HEK293T (cell line): ENCODE measurements around the gene DLG1.

Source experiments
- CTCF ChIA-PET: fragments of 350-600 bp; formaldehyde crosslinking; extraction: SDS; loops from one replicate; lab custom pipeline; 2021; ENCODE audit warnings: antibody characterized with exemption, inconsistent platforms; lab: Yijun Ruan, JAX
- POLR2A ChIA-PET: fragments of 350-600 bp; formaldehyde crosslinking; extraction: SDS; loops from one replicate; lab custom pipeline; 2020; ENCODE audit warnings: antibody characterized with exemption, inconsistent platforms; lab: Yijun Ruan, JAX
- DNase-seq: peaks from one replicate; pipeline ENCODE4 v3.0.0; 2012; ENCODE audit warnings: mixed read lengths; ENCODE audit errors: extremely low spot score
- ARNT ChIP-seq: fragments of 450-650 bp; IDR thresholded peaks from 2 replicates; pipeline ENCODE4 v1.6.1; 2017; ENCODE audit warnings: mild to moderate bottlenecking
- BHLHE40 ChIP-seq: fragments of 450-650 bp; IDR thresholded peaks from 2 replicates; pipeline ENCODE4 v1.6.1; 2016; ENCODE audit warnings: mild to moderate bottlenecking, moderate library complexity, borderline replicate concordance
- CTBP1 ChIP-seq: fragments of 450-650 bp; IDR thresholded peaks from 2 replicates; pipeline ENCODE4 v1.6.1; 2016; ENCODE audit warnings: borderline replicate concordance
- ELF4 ChIP-seq: fragments of 450-650 bp; IDR thresholded peaks from 2 replicates; pipeline ENCODE4 v1.6.1; 2017; ENCODE audit warnings: antibody characterized with exemption
- FOXA1 ChIP-seq: fragments of 450-650 bp; IDR thresholded peaks from 2 replicates; pipeline ENCODE4 v1.6.1; 2016; ENCODE audit warnings: mild to moderate bottlenecking
- FOXK2 ChIP-seq: fragments of 450-650 bp; IDR thresholded peaks from 2 replicates; pipeline ENCODE4 v1.6.1; 2016; ENCODE audit warnings: mild to moderate bottlenecking
- FOXM1 ChIP-seq: fragments of 450-650 bp; IDR thresholded peaks from 2 replicates; pipeline ENCODE4 v1.6.1; 2017; ENCODE audit warnings: mild to moderate bottlenecking, borderline replicate concordance
- HDGF ChIP-seq: fragments of 450-650 bp; IDR thresholded peaks from 2 replicates; pipeline ENCODE4 v1.6.1; 2017; ENCODE audit warnings: antibody characterized with exemption, borderline replicate concordance
- L3MBTL2 ChIP-seq: fragments of 450-650 bp; conservative IDR thresholded peaks from 2 replicates; pipeline ENCODE4 v1.6.1; 2016; ENCODE audit warnings: mild to moderate bottlenecking
- LEF1 ChIP-seq: fragments of 450-650 bp; IDR thresholded peaks from 2 replicates; pipeline ENCODE4 v1.6.1; 2017; ENCODE audit warnings: mild to moderate bottlenecking, borderline replicate concordance
- NFRKB ChIP-seq: fragments of 450-650 bp; IDR thresholded peaks from 2 replicates; pipeline ENCODE4 v1.6.1; 2016; ENCODE audit warnings: mild to moderate bottlenecking, moderate library complexity
- SP1 ChIP-seq: fragments of 450-650 bp; IDR thresholded peaks from 2 replicates; pipeline ENCODE4 v1.6.1; 2017
- SUZ12 ChIP-seq: fragments of 450-650 bp; IDR thresholded peaks from 2 replicates; pipeline ENCODE4 v1.6.1; 2016; ENCODE audit warnings: mild to moderate bottlenecking
- TARDBP ChIP-seq: fragments of 450-650 bp; IDR thresholded peaks from 2 replicates; pipeline ENCODE4 v1.6.1; 2016
- ZNF384 ChIP-seq: fragments of 450-650 bp; IDR thresholded peaks from 2 replicates; pipeline ENCODE4 v1.6.1; 2016
- TF ChIP-seq, protein P1 (sequence below): fragments of 450-650 bp; IDR thresholded peaks from 2 replicates; pipeline ENCODE4 v1.6.1; 2016

DLG1 gene

DNA sequence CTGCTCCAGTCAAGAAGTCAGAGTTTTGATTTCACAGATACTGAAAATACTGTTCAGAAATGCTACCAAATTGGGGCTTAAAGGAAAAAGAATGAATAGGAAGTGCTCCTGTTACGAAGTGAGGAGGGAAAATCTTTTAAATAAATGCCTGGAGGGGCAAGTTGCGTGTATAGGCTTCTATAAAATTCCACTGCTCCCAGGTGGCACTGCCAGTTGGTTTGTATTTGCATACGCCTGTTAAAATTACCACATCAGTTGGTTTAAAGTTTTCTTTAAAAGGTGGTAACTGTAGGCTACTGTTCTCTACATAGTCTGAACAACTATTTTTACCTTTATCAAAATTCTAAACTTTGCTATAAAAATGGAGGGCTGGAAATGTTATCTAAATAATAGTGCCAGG lies 123.5 kb downstream of the DLG1 start:
- POLR2A ChIA-PET, result no interaction called here
- CTCF ChIA-PET, result no interaction called here
- DNase-seq, result no peak
- TF ChIP-seq ARNT (no peak), BHLHE40 (no peak), SUZ12 (no peak), NFRKB (no peak), FOXA1 (no peak), LEF1 (no peak), FOXM1 (no peak), L3MBTL2 (no peak), HDGF (no peak), SP1 (no peak), ELF4 (no peak), TARDBP (no peak), CTBP1 (no peak), ZNF384 (no peak)
- TF ChIP-seq, protein P1, sequence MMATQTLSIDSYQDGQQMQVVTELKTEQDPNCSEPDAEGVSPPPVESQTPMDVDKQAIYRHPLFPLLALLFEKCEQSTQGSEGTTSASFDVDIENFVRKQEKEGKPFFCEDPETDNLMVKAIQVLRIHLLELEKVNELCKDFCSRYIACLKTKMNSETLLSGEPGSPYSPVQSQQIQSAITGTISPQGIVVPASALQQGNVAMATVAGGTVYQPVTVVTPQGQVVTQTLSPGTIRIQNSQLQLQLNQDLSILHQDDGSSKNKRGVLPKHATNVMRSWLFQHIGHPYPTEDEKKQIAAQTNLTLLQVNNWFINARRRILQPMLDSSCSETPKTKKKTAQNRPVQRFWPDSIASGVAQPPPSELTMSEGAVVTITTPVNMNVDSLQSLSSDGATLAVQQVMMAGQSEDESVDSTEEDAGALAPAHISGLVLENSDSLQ, result no peak

DNA sequence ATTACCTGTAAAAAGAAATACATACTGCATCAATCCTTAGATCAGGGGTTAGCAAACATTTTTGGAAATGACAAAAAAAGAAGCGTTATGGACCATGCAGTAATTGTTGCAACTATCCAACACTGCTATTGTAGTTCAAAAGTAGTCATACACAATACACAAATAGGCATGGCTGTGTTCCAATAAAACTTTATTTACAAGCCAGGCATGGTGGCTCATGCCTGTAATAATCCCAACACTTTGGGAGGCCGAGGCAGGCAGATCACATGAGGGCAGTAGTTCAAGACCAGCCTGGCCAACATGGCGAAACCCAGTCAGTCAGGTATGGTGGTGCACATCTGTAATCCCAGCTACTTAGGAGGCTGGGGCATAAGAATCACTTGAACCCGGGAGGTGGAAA lies 124.8 kb downstream of the DLG1 start:
- no peak for TF ChIP-seq FOXK2
- no peak for TF ChIP-seq ARNT
- TF ChIP-seq FOXA1, result no peak
- no peak for TF ChIP-seq ZNF384
- TF ChIP-seq SP1, result no peak
- no peak for TF ChIP-seq FOXM1
- TF ChIP-seq LEF1, result no peak
- no peak for TF ChIP-seq NFRKB
- TF ChIP-seq L3MBTL2, result no peak
- no peak for TF ChIP-seq ELF4
- no peak for TF ChIP-seq CTBP1
- no peak for TF ChIP-seq BHLHE40
- CTCF ChIA-PET, result no interaction called here
- DNase-seq, result no peak
- POLR2A ChIA-PET, result no interaction called here

DNA sequence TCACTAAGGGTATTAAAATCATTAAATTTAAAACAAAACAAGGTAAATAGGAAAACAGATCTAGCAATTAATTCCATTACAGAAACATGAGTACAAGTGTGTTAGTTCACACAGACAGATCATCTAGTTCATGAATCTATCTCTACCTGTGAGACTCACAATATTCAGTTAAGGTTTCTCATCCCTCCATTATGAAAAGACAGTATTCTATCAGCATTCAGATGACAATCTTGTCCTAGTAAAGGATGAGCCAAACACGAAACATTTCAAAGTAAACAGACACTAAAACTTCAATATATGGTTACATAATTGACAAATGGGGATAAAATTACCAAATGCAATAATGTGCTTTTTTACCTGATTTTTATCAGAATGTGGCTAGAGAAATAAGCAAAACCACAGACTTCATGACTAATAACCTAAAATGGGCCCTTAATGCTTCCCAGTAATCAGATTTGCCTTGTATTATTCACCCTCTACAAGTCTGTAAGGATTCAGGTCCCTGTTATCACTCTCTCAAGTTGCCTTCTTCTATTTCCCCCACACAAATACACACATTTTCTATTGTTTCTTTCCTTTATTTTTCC lies 126.8 kb downstream of the DLG1 start:
- POLR2A ChIA-PET, result no interaction called here
- no peak for DNase-seq
- TF ChIP-seq SP1 (no peak), CTBP1 (no peak), SUZ12 (no peak), ELF4 (no peak), NFRKB (no peak), HDGF (no peak), TARDBP (no peak), FOXM1 (no peak), FOXA1 (no peak)
- CTCF ChIA-PET, result no interaction called here

DNA sequence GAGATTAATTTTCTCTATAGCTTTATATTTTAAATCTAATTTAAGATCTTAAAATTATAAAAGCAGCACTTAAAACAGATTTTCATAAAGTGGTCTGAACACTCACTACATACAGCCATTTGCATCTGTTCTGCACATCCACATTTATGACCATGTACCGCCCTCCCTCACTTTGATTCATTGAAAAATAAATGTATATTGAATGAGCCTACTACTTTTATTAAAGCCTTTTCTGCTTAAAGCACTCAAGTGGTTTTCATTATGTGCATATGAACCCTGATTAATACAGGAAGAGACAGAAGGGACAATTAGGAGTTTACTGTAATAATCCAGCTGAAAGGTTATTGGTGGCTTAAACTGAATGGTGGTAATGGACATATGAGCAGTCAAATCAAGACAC lies 129.4 kb downstream of the DLG1 start:
- no peak for TF ChIP-seq FOXK2
- no peak for TF ChIP-seq LEF1
- TF ChIP-seq HDGF, result no peak
- no peak for DNase-seq
- CTCF ChIA-PET, result interaction anchor here (0.5 kb wide), 1 partner anchor 223 kb away, joined by 5 read pairs; no protein-coding TSS in a partner anchor
- POLR2A ChIA-PET, result no interaction called here

DNA sequence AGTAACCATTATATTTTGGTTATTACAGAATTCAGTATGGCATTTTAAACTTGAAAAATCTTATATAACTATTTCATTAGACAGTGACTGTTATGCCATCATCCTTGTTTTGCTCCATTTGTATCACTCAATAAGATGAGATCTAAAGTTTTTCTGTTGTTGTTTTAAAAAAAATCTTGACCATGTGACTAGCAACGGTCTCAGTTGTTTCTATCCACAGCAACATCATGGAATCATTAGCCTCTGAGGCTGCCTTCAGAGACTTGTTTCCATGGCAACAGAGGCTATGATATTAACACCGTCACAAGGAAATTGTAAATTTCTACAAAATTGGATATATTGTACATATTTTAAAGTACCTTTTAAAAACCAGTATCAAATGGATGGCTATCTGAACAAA lies 129.8 kb downstream of the DLG1 start:
- ChIA-PET CTCF (no interaction called here), POLR2A (no interaction called here)
- DNase-seq, result no peak
- no peak for TF ChIP-seq ARNT
- no peak for TF ChIP-seq FOXK2
- TF ChIP-seq SUZ12, result no peak
- no peak for TF ChIP-seq TARDBP
- no peak for TF ChIP-seq SP1
- no peak for TF ChIP-seq CTBP1
- TF ChIP-seq FOXA1, result no peak
- TF ChIP-seq HDGF, result no peak
- no peak for TF ChIP-seq LEF1
- no peak for TF ChIP-seq L3MBTL2
- TF ChIP-seq, protein P1, result no peak
- TF ChIP-seq FOXM1, result no peak
- no peak for TF ChIP-seq ZNF384
- TF ChIP-seq BHLHE40, result no peak
- no peak for TF ChIP-seq NFRKB
- TF ChIP-seq ELF4, result no peak

DNA sequence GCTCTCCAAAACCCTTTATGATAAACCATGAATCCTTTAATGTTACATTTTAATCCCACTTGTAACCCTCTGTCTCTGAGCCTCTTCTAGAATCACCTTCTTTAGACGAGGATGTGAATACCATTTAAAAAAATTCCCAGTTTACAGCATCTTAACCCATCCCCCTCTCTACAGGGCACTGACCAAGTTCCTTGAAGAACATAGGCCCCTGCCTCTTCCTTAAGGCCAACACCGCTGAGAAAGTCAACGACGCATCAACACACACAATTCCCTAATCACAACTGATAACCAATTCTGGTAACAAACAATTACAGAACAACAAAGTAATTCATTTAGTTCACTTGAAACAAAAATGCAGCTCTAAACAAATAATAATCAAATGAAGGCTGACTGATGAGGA lies 130.3 kb downstream of the DLG1 start:
- DNase-seq, result no peak
- CTCF ChIA-PET, result no interaction called here
- no peak for TF ChIP-seq ELF4
- TF ChIP-seq ARNT, result no peak
- no peak for TF ChIP-seq FOXK2
- no peak for TF ChIP-seq NFRKB
- TF ChIP-seq, protein P1, result no peak
- no peak for TF ChIP-seq LEF1
- no peak for TF ChIP-seq SP1
- no peak for TF ChIP-seq L3MBTL2
- no peak for TF ChIP-seq FOXA1
- TF ChIP-seq FOXM1, result no peak
- TF ChIP-seq HDGF, result no peak
- no peak for TF ChIP-seq CTBP1
- TF ChIP-seq SUZ12, result no peak
- TF ChIP-seq TARDBP, result no peak
- POLR2A ChIA-PET, result no interaction called here

DNA sequence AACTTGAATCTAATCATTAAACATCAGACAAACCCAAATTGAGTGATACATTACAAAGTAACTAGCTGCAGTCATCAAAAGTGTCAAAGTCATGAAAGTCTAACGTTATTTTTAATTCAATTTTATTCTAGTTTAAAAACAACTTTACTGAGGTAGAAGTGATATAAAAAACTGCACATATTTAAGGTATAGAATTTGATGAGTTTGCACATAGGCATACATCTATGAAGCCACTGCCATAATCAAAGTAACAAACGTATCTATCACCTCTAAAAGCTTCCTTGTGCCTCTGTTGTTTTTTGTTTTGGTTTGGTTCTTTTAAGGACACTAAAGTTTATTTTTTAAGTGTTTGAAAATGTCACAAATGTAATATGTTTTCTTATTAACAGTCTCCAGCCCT lies 130.9 kb downstream of the DLG1 start:
- DNase-seq, result no peak
- POLR2A ChIA-PET, result no interaction called here
- TF ChIP-seq FOXA1 (no peak), SUZ12 (no peak), FOXM1 (no peak), BHLHE40 (no peak), NFRKB (no peak), TARDBP (no peak), ELF4 (no peak), HDGF (no peak), CTBP1 (no peak), L3MBTL2 (no peak), FOXK2 (no peak), SP1 (no peak)
- TF ChIP-seq, protein P1, result no peak
- CTCF ChIA-PET, result no interaction called here
